Activated T-helper 17 cell treated with anti-CD3 and anti-CD28 coated beads, Interleukin-2, amount 50 U/mL, for 72 hours (primary cell): Measurements from ENCODE around the gene TBCEL. TPM values are rescaled to one million over a fixed set of nuclear protein-coding genes. Genes with fewer than 3 reads are reported as not detected.
"Not testable (repeated sequence)": the region's sequence is repeated elsewhere in the genome, so short reads cannot be mapped to it uniquely, and the experiment has no call there.

Source experiments
- ATAC-seq: fragments of 150-1000 bp; cut with Tn5 transposase; replicated peaks from 2 replicates; pipeline ENCODE4 v1.10.0; 2021; ENCODE audit warnings: mild to moderate bottlenecking, moderate library complexity
- H3K27ac Mint-ChIP-seq: one replicate; pipeline ENCODE4 v1.8.0; 2022; ENCODE audit warnings: mixed read lengths
- H3K27me3 Mint-ChIP-seq: one replicate; pipeline ENCODE4 v1.8.0; 2022; ENCODE audit warnings: mixed read lengths
- H3K36me3 Mint-ChIP-seq: one replicate; pipeline ENCODE4 v1.8.0; 2022; ENCODE audit warnings: low read depth, mild to moderate bottlenecking, mixed read lengths
- H3K4me1 Mint-ChIP-seq: one replicate; pipeline ENCODE4 v1.8.0; 2022; ENCODE audit warnings: mixed read lengths
- H3K4me3 Mint-ChIP-seq: one replicate; pipeline ENCODE4 v1.8.0; 2022; ENCODE audit warnings: mild to moderate bottlenecking, mixed read lengths
- H3K9me3 Mint-ChIP-seq: one replicate; pipeline ENCODE4 v1.8.0; 2022; ENCODE audit warnings: mixed read lengths
- total RNA-seq, 2 donors: library from RNA; stranded (reverse); gene quantifications; one replicate each; pipeline ENCODE4 v1.2.3, GENCODE V29; 2022

The TBCEL gene
- total RNA-seq, 2 donors from 2014 or later: 6.2 to 7.8 TPM

DNA sequence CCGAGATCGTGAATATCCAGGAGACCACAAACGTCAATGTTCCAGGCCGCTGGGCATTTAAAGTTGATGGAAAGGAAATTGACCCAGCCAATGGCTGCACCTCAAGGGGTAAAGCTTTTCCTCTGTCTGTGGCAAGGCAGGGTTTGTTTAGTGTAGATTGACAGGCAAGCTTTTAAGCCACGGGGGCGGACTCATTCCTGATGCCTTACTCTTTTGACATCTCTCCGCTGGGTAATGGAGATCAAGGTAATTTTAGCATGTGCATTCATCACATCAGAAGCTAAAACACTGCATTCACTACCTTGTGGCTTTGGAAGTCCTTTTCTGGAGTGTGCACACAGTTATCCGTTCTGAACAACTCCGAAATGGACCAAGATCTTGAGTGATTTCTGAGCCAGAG is 89.7 kb downstream of the TBCEL start:
- Mint-ChIP-seq H3K4me1 (peaks cover 4% of the 10 kb centered on the region), H3K27me3 (peaks cover 15% of the 10 kb centered on the region), H3K36me3 (no peaks in the 10 kb centered on the region), H3K4me3 (no peak overlapping the region), H3K9me3 (no peaks in the 10 kb centered on the region), H3K27ac (no peak overlapping the region)
- no peak for ATAC-seq

DNA sequence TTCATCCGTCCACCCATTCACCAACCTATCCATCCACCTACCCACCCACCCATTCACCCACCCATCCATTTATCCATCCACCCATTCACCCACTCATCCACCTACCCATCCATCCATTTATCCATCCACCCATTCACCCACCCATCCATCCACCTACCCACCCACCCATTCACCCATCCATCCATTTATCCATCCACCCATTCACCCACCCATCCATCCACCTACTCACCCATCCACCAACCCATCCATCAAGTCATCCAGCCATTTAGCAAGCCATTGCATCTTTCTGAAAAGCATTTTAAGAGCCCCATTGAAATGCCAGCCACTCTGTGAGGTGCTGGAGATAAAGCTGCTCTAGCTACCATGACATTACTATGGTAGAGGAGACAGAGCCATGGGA is 91.1 kb downstream of the TBCEL start:
- not testable (repeated sequence) for ATAC-seq, H3K36me3 Mint-ChIP-seq, H3K27ac Mint-ChIP-seq, H3K4me1 Mint-ChIP-seq, H3K4me3 Mint-ChIP-seq, H3K9me3 Mint-ChIP-seq
- H3K27me3 Mint-ChIP-seq: peaks cover 15% of the 10 kb centered on the region

DNA sequence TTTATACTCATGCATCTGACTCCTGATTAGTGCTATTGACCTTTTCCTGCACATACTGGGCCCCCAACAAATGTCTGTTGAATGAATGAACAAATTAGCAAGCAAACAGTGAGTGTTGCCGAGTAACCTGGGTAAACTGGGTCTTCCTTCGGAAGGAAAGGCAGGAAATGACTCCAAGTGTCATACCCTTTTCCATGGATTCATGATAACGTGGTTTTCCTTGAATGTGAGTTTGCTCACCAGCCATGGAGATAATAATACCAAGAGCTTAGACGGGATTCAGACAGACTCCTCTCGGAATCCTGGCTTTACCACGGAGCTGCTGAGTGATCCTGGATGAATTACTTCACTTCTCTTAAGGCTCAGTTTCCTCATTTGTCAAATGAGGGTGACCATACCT is 93.9 kb downstream of the TBCEL start:
- H3K27me3 Mint-ChIP-seq: peaks cover 11% of the 10 kb centered on the region
- no peaks in the 10 kb centered on the region for H3K9me3 Mint-ChIP-seq
- no peak for ATAC-seq
- no peaks in the 10 kb centered on the region for H3K36me3 Mint-ChIP-seq
- H3K4me3 Mint-ChIP-seq: no peak overlapping the region
- no peaks in the 10 kb centered on the region for H3K4me1 Mint-ChIP-seq
- H3K27ac Mint-ChIP-seq: no peak overlapping the region

DNA sequence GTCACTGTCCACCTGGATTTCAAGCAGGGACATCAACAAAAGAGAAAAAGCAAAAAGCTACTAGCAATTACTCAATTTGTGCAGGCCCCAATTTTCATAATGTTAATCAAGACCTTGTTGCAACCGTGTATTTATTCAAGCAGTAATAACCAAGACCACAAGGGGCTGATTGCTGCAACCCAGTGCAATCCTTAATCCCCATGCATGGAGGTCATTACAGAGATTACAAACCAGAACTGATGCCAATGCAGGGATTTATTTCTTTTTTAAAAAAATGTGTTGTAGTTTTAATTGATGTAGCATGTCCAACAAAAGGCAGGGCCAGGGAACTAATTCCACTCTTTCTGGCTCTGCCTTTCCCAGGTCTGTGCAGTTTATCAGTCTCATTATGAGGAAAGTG is 95.5 kb downstream of the TBCEL start:
- no peaks in the 10 kb centered on the region for H3K36me3 Mint-ChIP-seq
- H3K27me3 Mint-ChIP-seq: peaks cover 6% of the 10 kb centered on the region
- H3K4me1 Mint-ChIP-seq: no peaks in the 10 kb centered on the region

DNA sequence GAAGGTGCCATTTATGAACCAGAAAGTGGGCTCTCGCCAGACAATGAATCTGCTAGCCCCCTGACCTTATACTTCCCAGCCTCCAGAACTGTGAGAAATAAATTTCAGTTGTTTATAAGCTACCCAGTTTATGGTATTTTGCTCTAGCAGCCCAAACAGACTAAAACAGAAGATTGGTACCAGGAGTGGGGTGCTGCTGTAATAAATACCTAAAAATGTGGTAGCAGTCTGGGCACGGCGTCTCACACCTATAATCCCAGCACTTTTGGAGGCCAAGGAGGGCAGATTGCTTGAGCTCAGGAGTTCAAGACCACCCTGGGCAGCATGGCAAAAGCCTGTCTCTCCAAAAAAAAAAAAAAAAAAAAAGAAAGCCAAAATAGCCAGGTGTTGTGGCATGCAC is 98.4 kb downstream of the TBCEL start:
- Mint-ChIP-seq H3K27ac (no peak overlapping the region), H3K36me3 (no peaks in the 10 kb centered on the region)
- no peak for ATAC-seq

More for the DNA sequence above, 95.5 kb downstream of the TBCEL start:
- H3K4me3 Mint-ChIP-seq: no peak overlapping the region
- peaks cover 4% of the 10 kb centered on the region for H3K9me3 Mint-ChIP-seq
- no peak overlapping the region for H3K27ac Mint-ChIP-seq
- no peak for ATAC-seq

DNA sequence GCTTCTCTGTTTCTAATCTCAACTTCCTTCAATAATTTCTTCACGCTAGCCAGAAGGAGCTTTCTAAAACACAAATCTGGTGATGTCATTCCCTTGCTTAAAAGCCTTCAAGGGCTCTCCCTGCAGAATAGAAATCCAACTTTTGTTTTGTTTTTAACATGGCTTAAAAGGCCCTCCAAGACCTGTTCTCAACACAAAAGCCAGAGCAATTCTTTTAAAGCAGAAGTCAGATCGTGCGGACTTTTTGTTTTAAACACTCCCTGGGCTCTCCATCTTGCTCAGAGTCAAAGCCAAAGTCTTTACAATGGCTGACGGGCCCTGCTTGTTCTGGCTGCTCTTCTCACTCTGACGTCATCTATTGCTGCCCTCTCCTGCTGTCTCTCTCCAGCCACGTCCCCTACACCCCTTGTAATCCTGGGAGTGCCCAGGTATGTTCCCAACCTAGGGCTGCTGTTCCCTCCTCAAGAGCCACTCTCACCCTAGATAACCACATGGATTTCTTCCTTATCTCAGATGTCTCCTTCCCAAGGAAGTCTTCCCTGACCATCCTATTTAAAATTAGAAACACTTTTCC is 99.7 kb downstream of the TBCEL start:
- peaks cover 4% of the 10 kb centered on the region for H3K9me3 Mint-ChIP-seq
- H3K27me3 Mint-ChIP-seq: peaks cover 2% of the 10 kb centered on the region
- H3K4me3 Mint-ChIP-seq: no peak overlapping the region

More for the DNA sequence above, 98.4 kb downstream of the TBCEL start:
- no peaks in the 10 kb centered on the region for H3K27me3 Mint-ChIP-seq
- H3K9me3 Mint-ChIP-seq: peaks cover 4% of the 10 kb centered on the region
- H3K4me1 Mint-ChIP-seq: no peaks in the 10 kb centered on the region
- no peak overlapping the region for H3K4me3 Mint-ChIP-seq

DNA sequence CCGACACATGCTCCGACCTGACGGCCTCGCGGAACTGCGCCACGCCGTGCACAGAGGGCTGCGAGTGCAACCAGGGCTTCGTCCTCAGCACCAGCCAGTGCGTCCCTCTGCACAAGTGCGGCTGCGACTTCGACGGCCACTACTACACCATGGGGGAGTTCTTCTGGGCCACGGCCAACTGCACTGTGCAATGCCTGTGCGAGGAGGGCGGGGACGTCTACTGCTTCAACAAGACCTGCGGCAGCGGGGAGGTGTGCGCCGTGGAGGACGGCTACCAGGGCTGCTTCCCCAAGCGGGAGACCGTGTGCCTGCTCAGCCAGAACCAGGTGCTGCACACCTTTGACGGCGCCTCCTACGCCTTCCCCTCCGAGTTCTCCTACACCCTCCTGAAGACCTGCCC is 103.9 kb downstream of the TBCEL start:
- no peaks in the 10 kb centered on the region for H3K4me1 Mint-ChIP-seq
- ATAC-seq: no peak
- H3K36me3 Mint-ChIP-seq: no peaks in the 10 kb centered on the region
- no peak overlapping the region for H3K27ac Mint-ChIP-seq
- peaks cover 2% of the 10 kb centered on the region for H3K27me3 Mint-ChIP-seq
- H3K9me3 Mint-ChIP-seq: peaks cover 4% of the 10 kb centered on the region
- H3K4me3 Mint-ChIP-seq: no peak overlapping the region

More for the DNA sequence above, 99.7 kb downstream of the TBCEL start:
- Mint-ChIP-seq H3K4me1 (no peaks in the 10 kb centered on the region), H3K36me3 (no peaks in the 10 kb centered on the region), H3K27ac (no peak overlapping the region)
- ATAC-seq: no peak

DNA sequence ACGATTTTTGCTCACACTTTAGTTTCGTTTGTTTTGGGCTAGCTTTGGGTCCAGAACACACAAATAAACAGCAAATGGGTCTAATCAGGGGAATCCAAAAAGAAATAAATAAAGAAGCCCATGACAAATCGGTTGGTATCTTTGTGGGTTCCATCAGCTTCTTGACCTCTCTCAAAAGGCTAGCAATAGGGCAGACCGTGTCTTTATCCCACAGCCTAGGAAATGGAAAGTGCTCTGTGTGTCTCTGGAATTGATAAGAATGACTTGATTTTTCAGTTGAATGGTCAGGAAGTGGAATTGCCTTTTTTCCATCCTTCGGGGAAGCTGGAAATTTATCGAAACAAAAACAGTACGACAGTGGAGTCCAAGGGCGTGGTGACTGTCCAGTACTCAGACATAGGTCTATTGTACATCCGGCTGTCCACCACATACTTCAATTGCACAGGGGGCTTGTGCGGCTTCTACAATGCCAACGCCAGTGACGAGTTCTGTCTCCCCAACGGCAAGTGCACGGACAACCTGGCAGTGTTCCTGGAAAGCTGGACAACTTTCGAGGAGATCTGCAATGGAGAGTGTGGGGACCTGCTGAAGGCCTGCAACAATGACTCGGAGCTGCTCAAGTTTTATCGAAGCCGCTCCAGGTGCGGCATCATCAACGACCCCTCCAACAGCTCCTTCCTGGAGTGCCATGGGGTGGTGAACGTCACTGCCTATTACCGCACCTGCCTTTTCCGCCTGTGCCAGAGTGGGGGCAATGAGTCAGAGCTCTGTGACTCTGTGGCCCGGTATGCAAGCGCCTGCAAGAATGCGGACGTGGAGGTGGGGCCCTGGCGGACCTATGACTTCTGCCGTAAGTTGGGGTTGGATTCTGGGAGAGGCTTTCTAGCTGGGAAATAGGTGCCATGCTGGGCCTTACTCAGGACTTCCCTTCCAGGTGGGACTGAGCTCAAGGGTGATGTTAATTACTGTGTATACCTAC is 105.7 kb downstream of the TBCEL start:
- H3K4me3 Mint-ChIP-seq: no peak overlapping the region
- ATAC-seq: no peak
- H3K4me1 Mint-ChIP-seq: no peaks in the 10 kb centered on the region
- H3K27me3 Mint-ChIP-seq: peaks cover 2% of the 10 kb centered on the region
- no peaks in the 10 kb centered on the region for H3K36me3 Mint-ChIP-seq
- no peaks in the 10 kb centered on the region for H3K9me3 Mint-ChIP-seq
- H3K27ac Mint-ChIP-seq: no peak overlapping the region

DNA sequence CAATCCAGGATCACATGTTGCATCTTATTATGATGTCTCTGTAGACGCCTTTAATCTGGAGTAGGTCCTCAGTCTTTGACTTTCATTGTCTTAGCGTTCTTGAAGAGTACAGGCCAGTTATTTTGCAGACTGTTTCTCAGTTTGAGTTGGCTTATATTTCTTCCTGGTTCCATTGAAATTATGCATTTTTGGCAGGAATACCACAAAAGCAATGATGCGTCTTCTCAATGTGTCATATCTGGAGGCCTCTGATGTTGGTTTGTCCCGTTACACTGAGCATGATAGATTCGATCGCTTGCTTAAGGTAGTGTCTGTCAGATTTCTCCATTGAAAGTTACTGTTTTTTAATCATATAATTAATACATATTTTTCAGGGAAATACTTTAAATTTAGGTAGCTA is 107.8 kb downstream of the TBCEL start:
- no peak for ATAC-seq

DNA sequence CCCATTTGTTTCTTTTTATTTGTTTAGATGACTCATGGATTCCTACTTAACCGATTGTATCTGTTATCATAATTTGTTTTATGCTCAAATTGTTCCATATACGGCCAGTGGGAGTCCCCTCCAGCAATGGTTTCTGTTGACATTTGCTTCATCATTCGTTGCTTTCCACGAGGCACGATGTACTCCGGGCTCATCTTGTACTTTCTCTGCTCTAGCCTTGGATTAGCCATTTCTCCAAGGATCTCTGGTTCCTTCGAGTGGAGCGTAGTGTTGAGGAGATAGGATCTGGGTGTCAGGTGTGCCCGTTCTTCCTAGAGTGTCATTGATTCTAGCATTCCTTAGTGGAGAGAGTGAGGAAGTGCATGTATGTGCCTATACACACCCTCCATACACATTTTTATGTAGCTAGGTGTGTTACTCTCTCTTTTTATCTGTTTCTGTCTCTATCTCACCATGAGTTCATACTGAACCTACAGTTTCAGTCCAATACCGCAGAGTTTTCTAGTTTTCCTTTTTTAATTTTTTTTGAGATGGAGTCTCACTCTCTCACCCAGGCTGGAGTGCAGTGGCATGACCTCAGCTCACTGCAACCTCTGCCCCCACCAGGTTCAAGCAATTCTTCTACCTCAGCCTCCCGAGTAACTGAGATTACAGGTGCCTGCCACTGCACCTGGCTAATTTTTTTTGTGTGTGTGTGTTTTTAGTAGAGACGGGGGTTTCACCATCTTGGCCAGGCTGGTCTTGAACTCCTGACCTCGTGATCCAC is 108.5 kb downstream of the TBCEL start:
- Mint-ChIP-seq H3K9me3 (no peaks in the 10 kb centered on the region), H3K36me3 (no peaks in the 10 kb centered on the region), H3K27ac (no peak overlapping the region), H3K4me1 (no peaks in the 10 kb centered on the region), H3K4me3 (no peak overlapping the region), H3K27me3 (peaks cover 2% of the 10 kb centered on the region)
- no peak for ATAC-seq

More for the DNA sequence above, 107.8 kb downstream of the TBCEL start:
- H3K4me3 Mint-ChIP-seq: no peak overlapping the region
- no peak overlapping the region for H3K27ac Mint-ChIP-seq
- no peaks in the 10 kb centered on the region for H3K36me3 Mint-ChIP-seq
- H3K27me3 Mint-ChIP-seq: peaks cover 2% of the 10 kb centered on the region
- no peaks in the 10 kb centered on the region for H3K4me1 Mint-ChIP-seq
- no peaks in the 10 kb centered on the region for H3K9me3 Mint-ChIP-seq

DNA sequence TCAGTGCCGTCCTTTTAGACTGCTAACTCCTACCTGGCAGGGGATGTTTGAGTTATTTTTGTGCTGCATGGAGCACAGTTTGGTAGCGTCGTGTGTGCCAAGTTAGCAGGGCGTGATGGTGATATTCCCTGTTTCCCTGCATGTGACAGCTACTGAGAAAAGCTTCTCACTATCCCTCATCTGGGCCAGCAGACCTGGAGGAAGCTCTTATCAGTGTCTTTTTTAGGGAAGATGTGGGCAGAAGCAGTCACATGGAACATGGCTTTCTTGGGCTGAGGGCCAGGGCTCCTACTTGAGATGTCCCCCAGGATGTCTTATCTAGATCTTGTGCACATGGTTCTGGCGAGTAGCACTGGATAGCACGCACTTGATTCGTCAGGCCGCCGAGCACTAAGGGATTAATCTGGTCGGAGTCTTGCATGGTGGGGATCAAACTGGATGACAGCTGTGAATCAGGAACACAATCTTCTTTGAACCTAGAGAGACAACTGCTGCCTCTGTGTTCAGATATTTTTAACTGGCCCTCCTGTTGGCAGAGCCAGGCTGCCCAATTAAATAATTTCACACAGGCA is 110.9 kb downstream of the TBCEL start:
- no peak overlapping the region for H3K27ac Mint-ChIP-seq
- no peaks in the 10 kb centered on the region for H3K4me1 Mint-ChIP-seq
- no peaks in the 10 kb centered on the region for H3K9me3 Mint-ChIP-seq
- no peaks in the 10 kb centered on the region for H3K36me3 Mint-ChIP-seq
- ATAC-seq: no peak
- no peak overlapping the region for H3K4me3 Mint-ChIP-seq
- H3K27me3 Mint-ChIP-seq: peaks cover under 1% of the 10 kb centered on the region

DNA sequence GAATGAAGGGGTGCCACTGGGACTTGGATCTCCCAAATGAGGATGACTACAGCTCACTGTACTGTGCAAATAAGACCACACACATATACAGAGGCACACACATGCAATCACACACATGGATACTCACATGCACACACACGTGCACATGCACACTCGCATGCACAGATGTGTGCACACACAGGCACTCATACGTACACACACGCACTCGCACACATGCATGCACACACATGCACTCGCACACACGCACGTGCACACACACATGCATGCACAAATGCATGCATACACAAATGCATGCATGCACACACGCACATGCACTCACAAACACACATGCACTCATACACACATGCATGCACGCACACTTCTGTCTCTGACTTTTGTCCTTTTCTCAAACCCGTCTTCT is 113.1 kb downstream of the TBCEL start:
- Mint-ChIP-seq H3K36me3 (no peaks in the 10 kb centered on the region), H3K4me1 (no peaks in the 10 kb centered on the region), H3K9me3 (no peaks in the 10 kb centered on the region), H3K27ac (no peak overlapping the region), H3K27me3 (peaks cover 3% of the 10 kb centered on the region), H3K4me3 (no peak overlapping the region)
- no peak for ATAC-seq

DNA sequence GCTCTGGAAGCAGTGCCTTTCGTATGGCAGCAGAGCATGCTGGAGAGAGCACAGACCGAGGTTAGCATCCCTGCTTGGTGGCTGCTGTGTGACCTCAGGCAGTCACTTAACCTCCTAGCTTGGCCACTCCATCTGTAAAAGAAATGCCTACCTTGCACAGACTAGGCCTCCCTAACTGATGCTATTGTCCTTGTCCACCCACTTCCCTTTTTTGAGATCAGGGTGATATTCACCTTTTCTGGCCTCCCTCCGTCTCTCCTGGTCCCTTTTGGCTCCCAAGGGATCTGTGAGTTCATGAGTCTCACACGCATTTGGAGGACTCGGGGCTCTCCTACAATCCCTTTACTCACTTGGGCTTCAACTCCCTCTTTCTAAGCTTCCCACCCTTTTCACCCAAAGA is 114.4 kb downstream of the TBCEL start:
- peaks cover 3% of the 10 kb centered on the region for H3K27me3 Mint-ChIP-seq

DNA sequence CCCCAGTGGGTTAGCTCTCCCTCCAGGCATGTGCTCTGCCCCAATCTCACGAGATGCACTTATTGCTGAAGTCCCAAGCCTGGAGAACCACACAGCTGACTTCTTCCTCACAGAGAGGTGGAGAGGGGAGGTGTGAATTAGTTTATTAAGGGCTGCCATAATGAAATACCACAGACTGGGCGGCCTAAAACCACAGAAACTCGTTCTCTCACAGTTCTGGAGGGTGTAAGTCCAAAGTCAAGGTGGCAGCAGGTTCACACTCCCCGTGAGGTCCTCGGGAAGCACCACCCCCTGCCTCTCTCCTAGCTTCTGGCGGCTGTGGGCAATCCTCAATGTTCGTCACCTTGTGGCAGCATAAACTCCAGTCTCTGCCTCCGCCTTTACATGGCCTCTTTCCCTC is 116.5 kb downstream of the TBCEL start:
- Mint-ChIP-seq H3K27ac (no peak overlapping the region), H3K9me3 (no peaks in the 10 kb centered on the region), H3K4me1 (no peaks in the 10 kb centered on the region), H3K36me3 (no peaks in the 10 kb centered on the region), H3K27me3 (peaks cover 3% of the 10 kb centered on the region), H3K4me3 (no peak overlapping the region)
- no peak for ATAC-seq

More for the DNA sequence above, 114.4 kb downstream of the TBCEL start:
- Mint-ChIP-seq H3K4me3 (no peak overlapping the region), H3K4me1 (no peaks in the 10 kb centered on the region), H3K9me3 (no peaks in the 10 kb centered on the region), H3K27ac (no peak overlapping the region), H3K36me3 (no peaks in the 10 kb centered on the region)
- ATAC-seq: no peak
